ENCODE results near the gene DERL2. TPM values are rescaled to one million over a fixed set of nuclear protein-coding genes. Genes with fewer than 3 reads are reported as not detected.

The DERL2 gene
- polyA plus RNA-seq (2013, experiment 1 of 2), result 58.9 TPM
- polyA plus RNA-seq (2013, experiment 2 of 2), result 42.0 TPM

- H3K27ac ChIP-seq (ENCODE audit: low read depth, low read length), result peak within 1 kb of the TSS; percentile 98
- peak within 1 kb of the TSS; percentile 100 for H3K4me3 ChIP-seq (ENCODE audit: low read length)
- WGBS, result 4% methylated on average over 28 of the region's 29 CpGs
- H3K9ac ChIP-seq (ENCODE audit: low read depth, low read length), result peak within 1 kb of the TSS; percentile 99
- H3K36me3 ChIP-seq (ENCODE audit: insufficient read depth, low read length), result peaks cover 76% of the 10 kb centered on the region
- no peaks in the 10 kb centered on the region for H3K27me3 ChIP-seq (ENCODE audit: insufficient read depth, low read length)
- peaks cover 5% of the 10 kb centered on the region; the same call in 1 of the 2 replicates for H3K4me1 ChIP-seq (ENCODE audit: insufficient read depth, low read length)
- no peaks in the 10 kb centered on the region for H3K9me3 ChIP-seq (ENCODE audit: insufficient read depth, low read depth, low read length)
These were observed at the start of gene DERL2 for GRCh38 chr17:5485270-5486205. DERL2 (minus strand) TSS chr17:5486178; CDS start chr17:5486161, 17 bp downstream.

DNA sequence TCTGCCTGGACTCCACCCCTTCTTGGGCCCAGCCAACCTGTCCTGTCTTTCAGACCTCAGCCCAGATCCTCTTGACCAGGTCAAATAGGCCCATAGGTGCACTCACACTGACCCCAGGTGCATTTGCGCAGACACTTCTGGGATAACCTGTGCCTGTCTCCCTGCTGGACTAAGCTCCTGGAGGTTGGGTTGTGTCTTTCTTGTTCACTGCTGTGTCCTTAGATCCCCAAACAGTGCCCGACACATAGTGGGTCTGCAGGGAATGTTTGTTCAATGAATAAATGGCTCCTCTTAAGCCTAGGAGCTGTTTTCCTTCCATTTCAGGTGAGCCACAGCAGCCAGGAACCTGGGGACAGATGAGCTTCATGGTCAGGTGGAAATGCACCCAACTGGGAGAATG lies 49.5 kb upstream of the DERL2 start:
- no peak overlapping the region for H3K9ac ChIP-seq (ENCODE audit: low read depth, low read length)
- H3K36me3 ChIP-seq (ENCODE audit: insufficient read depth, low read length), result no peaks in the 10 kb centered on the region
- WGBS, result 97% methylated on average over 2 of the region's 2 CpGs
- no peak overlapping the region for H3K27ac ChIP-seq (ENCODE audit: low read depth, low read length)
- H3K4me1 ChIP-seq (ENCODE audit: insufficient read depth, low read length), result no peaks in the 10 kb centered on the region
- no peaks in the 10 kb centered on the region for H3K9me3 ChIP-seq (ENCODE audit: insufficient read depth, low read depth, low read length)
- no peak overlapping the region for H3K4me3 ChIP-seq (ENCODE audit: low read length)
- no peaks in the 10 kb centered on the region for H3K27me3 ChIP-seq (ENCODE audit: insufficient read depth, low read length)

DNA sequence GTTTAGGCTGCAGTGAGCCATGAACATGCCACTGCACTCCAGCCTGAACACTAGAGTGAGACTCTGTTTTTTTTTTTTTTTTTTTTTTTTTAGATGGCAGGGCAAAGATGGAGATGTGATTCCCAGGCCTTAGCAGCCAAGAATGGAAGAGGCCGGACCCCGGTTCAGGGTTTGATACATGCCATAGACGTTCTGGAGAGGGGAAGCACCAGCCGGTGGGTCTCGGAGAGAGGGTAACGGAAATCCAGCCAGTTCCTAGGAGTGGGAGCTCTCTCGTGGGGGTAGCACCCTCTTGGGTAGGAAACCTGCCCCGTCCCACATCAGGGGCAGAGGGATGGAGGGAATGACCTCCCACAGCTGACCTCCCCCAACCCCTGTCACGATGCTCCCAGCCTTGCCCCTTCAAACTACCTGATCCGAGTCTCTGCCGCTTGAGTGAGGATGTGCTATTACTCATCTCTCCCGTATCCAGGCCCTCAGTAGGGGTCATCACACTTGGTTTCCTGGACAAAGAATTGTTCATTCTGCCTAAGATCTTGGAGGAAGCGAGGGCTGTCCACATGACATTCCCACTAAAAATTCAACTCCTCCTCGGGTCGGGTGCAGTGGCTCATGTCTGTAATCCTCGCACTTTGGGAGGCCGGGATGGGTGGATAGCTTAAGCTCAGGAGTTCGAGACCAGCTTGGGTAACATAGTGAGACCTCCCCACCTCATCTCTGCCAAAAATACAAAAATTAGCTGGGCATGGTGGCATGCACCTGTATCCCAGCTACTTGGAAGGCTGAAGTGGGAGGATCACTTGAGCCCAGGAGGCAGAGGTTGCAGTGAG lies 47.7 kb upstream of the DERL2 start:
- no peaks in the 10 kb centered on the region for H3K4me1 ChIP-seq (ENCODE audit: insufficient read depth, low read length)
- H3K9ac ChIP-seq (ENCODE audit: low read depth, low read length), result no peak overlapping the region
- no peak overlapping the region for H3K27ac ChIP-seq (ENCODE audit: low read depth, low read length)
- no peak overlapping the region for H3K4me3 ChIP-seq (ENCODE audit: low read length)
- 86% methylated on average over 18 of the region's 18 CpGs for WGBS
- H3K36me3 ChIP-seq (ENCODE audit: insufficient read depth, low read length), result no peaks in the 10 kb centered on the region
- no peaks in the 10 kb centered on the region for H3K9me3 ChIP-seq (ENCODE audit: insufficient read depth, low read depth, low read length)
- H3K27me3 ChIP-seq (ENCODE audit: insufficient read depth, low read length), result no peaks in the 10 kb centered on the region

DNA sequence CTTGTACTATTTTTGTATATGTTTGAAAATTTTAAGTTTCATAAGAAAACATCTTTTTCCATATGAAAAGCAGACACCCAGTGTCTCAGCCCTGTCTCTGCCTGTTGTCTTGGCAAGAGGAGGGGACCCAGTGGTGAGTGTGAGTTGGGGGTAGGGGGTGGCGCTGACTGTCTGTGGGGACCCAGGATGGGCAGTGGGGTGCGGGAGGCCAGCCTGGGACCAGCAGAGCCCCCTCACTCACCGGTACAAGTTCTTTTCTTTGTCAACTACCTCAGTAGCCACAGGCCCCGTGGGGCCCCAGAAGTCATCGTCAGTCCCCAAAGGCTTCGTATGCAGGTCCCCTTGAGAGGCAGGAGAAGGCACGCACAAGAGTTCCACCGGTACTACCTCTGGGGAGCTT lies 46.6 kb upstream of the DERL2 start:
- no peaks in the 10 kb centered on the region for H3K36me3 ChIP-seq (ENCODE audit: insufficient read depth, low read length)
- 86% methylated on average over 8 of the region's 8 CpGs for WGBS
- no peak overlapping the region for H3K27ac ChIP-seq (ENCODE audit: low read depth, low read length)
- no peak overlapping the region for H3K9ac ChIP-seq (ENCODE audit: low read depth, low read length)
- H3K4me1 ChIP-seq (ENCODE audit: insufficient read depth, low read length), result no peaks in the 10 kb centered on the region
- H3K4me3 ChIP-seq (ENCODE audit: low read length), result no peak overlapping the region
- no peaks in the 10 kb centered on the region for H3K9me3 ChIP-seq (ENCODE audit: insufficient read depth, low read depth, low read length)
- no peaks in the 10 kb centered on the region for H3K27me3 ChIP-seq (ENCODE audit: insufficient read depth, low read length)

- Histone ChIP-seq H3K4me1 (ENCODE audit: insufficient read depth, low read length) (no peaks in the 10 kb centered on the region; the same call in 1 of the 2 replicates), H3K4me3 (ENCODE audit: low read length) (no peak overlapping the region), H3K27me3 (ENCODE audit: insufficient read depth, low read length) (no peaks in the 10 kb centered on the region), H3K27ac (ENCODE audit: low read depth, low read length) (no peak overlapping the region), H3K36me3 (ENCODE audit: insufficient read depth, low read length) (no peaks in the 10 kb centered on the region), H3K9ac (ENCODE audit: low read depth, low read length) (no peak overlapping the region), H3K9me3 (ENCODE audit: insufficient read depth, low read depth, low read length) (no peaks in the 10 kb centered on the region)
- 89% methylated on average over 4 of the region's 4 CpGs for WGBS
These were observed 45.1 kb upstream of the DERL2 start for GRCh38 chr17:5531085-5531418.

- Histone ChIP-seq H3K27me3 (ENCODE audit: insufficient read depth, low read length) (no peaks in the 10 kb centered on the region), H3K4me1 (ENCODE audit: insufficient read depth, low read length) (no peaks in the 10 kb centered on the region; the same call in 1 of the 2 replicates), H3K27ac (ENCODE audit: low read depth, low read length) (no peak overlapping the region), H3K36me3 (ENCODE audit: insufficient read depth, low read length) (no peaks in the 10 kb centered on the region), H3K9me3 (ENCODE audit: insufficient read depth, low read depth, low read length) (no peaks in the 10 kb centered on the region), H3K4me3 (ENCODE audit: low read length) (no peak overlapping the region), H3K9ac (ENCODE audit: low read depth, low read length) (no peak overlapping the region)
- WGBS, result 91% methylated on average over 11 of the region's 12 CpGs
These were observed 44.5 kb upstream of the DERL2 start for GRCh38 chr17:5530265-5531084.

DNA sequence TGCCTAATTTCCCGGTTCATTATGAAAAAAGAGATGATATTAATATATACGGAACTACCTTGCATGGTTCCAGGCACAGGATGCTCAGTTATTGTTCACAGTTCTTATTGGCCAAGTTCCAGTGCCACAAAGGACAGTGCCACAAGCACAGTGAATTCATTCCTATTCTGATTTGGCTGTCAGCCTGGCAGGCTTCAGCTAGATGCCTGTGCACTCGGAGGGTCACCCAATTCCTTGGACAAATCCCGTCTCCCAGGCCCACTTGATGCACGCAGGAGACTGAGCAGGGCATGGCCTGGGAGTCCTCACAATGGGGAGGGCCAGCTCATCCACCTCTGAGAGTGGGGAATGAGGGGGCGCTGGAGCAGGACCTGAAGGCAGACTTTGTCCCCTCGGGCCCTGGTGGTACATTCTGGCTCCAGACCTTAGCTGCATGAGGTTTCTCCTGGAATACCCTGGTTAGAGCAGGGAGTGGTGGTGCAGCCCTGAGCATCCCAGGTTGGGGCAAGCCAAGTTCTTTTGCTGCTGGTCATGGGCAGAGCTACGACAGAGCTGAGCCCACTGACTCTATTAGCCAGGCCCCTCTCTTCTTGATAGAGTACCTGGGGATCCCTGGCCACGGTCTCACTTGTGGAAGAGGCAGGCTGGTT lies 41.7 kb upstream of the DERL2 start:
- H3K9me3 ChIP-seq (ENCODE audit: insufficient read depth, low read depth, low read length), result no peaks in the 10 kb centered on the region
- H3K36me3 ChIP-seq (ENCODE audit: insufficient read depth, low read length), result no peaks in the 10 kb centered on the region
- no peak overlapping the region for H3K9ac ChIP-seq (ENCODE audit: low read depth, low read length)
- 92% methylated on average over 9 of the region's 9 CpGs for WGBS
- no peaks in the 10 kb centered on the region; the same call in 1 of the 2 replicates for H3K4me1 ChIP-seq (ENCODE audit: insufficient read depth, low read length)
- no peaks in the 10 kb centered on the region for H3K27me3 ChIP-seq (ENCODE audit: insufficient read depth, low read length)
- no peak overlapping the region for H3K27ac ChIP-seq (ENCODE audit: low read depth, low read length)
- no peak overlapping the region for H3K4me3 ChIP-seq (ENCODE audit: low read length)

DNA sequence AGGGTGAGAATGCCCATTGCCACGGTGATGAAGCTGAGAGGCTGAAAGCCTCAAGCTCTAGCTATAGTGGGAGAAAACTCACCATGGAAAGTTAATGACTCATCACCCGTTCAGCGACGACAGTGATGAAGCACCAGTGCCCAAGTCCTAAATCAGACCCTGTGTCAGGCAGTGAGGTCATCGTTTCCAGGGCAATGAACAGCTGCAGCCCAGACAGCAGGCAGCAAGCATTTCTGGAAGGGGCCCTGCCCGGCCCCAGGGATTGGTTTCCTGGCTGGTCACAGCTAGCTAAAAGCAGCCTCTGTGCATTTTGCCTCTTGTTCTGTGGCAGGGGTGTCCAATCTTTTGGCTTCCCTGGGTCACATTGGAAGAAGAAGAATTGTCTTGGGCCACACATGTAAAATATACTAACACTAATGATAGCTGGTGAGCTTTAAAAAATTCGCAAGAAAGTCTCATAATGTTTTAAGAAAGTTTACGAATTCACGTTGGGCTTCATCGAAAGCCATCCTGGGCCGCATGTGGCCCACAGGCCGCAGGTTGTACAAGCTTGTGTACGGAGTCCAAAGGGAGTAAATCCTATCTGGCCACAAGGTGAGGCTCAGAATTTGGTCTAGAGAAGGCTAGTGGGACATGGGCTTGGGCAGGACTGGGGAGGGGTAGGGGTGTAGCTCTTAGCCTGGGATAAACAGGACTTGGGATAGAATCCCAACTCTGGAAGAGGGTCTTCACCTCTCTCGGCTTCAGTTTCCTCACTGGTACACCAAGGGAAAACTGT lies 41.0 kb upstream of the DERL2 start:
- no peaks in the 10 kb centered on the region for H3K36me3 ChIP-seq (ENCODE audit: insufficient read depth, low read length)
- 81% methylated on average over 14 of the region's 14 CpGs for WGBS
- no peak overlapping the region; the same call in 1 of the 2 replicates for H3K9ac ChIP-seq (ENCODE audit: low read depth, low read length)

GRCh38 chr17:5523249-5523648 lies 37.3 kb upstream of the DERL2 start:
- WGBS, result 96% methylated on average over 5 of the region's 5 CpGs
- Histone ChIP-seq H3K27me3 (ENCODE audit: insufficient read depth, low read length) (no peaks in the 10 kb centered on the region), H3K36me3 (ENCODE audit: insufficient read depth, low read length) (no peaks in the 10 kb centered on the region), H3K4me1 (ENCODE audit: insufficient read depth, low read length) (no peaks in the 10 kb centered on the region; the same call in 1 of the 2 replicates), H3K9me3 (ENCODE audit: insufficient read depth, low read depth, low read length) (no peaks in the 10 kb centered on the region), H3K9ac (ENCODE audit: low read depth, low read length) (no peak overlapping the region), H3K27ac (ENCODE audit: low read depth, low read length) (no peak overlapping the region), H3K4me3 (ENCODE audit: low read length) (no peak overlapping the region)

More for the DNA sequence above, 41.0 kb upstream of the DERL2 start:
- peak overlapping the region; percentile 6; the same call in 1 of the 2 replicates for H3K27ac ChIP-seq (ENCODE audit: low read depth, low read length)
- H3K9me3 ChIP-seq (ENCODE audit: insufficient read depth, low read depth, low read length), result no peaks in the 10 kb centered on the region
- no peak overlapping the region for H3K4me3 ChIP-seq (ENCODE audit: low read length)
- no peaks in the 10 kb centered on the region; the same call in 1 of the 2 replicates for H3K4me1 ChIP-seq (ENCODE audit: insufficient read depth, low read length)
- no peaks in the 10 kb centered on the region for H3K27me3 ChIP-seq (ENCODE audit: insufficient read depth, low read length)

DNA sequence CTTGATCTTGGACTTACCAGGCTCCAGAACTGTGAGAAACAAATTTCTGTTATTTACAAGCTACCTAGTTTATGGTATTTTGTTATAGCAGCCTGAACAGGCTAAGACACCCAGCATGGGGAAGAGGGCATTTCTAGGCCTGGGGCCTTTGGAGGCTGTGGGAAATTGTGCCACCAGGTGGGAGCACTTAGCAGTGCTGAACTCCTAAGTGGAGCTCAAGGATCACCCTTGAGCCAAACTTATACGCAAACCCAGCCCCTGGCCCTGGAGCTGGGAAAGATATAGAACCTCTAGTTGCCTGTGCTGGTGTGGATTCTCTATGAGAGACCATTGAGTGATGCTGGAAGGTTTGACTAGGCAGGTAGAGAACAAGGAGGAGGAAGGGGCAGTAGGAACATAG lies 36.5 kb upstream of the DERL2 start:
- no peak overlapping the region for H3K9ac ChIP-seq (ENCODE audit: low read depth, low read length)
- H3K4me3 ChIP-seq (ENCODE audit: low read length), result no peak overlapping the region
- H3K27me3 ChIP-seq (ENCODE audit: insufficient read depth, low read length), result no peaks in the 10 kb centered on the region
- no peak overlapping the region for H3K27ac ChIP-seq (ENCODE audit: low read depth, low read length)
- 100% methylated on average over 1 of the region's 1 CpG for WGBS
- H3K4me1 ChIP-seq (ENCODE audit: insufficient read depth, low read length), result no peaks in the 10 kb centered on the region; the same call in 1 of the 2 replicates
- no peaks in the 10 kb centered on the region for H3K36me3 ChIP-seq (ENCODE audit: insufficient read depth, low read length)
- no peaks in the 10 kb centered on the region for H3K9me3 ChIP-seq (ENCODE audit: insufficient read depth, low read depth, low read length)
